Choroid plexus epithelial cell (primary cell): ENCODE data around the gene TAF15.
A peak's percentile ranks its signal among the peaks of the same experiment; 100 is the strongest.

Experiments used
- DNase-seq: peaks from one replicate; pipeline ENCODE4 v3.0.0-alpha.2; 2010; ENCODE audit warnings: low read depth
- H3K4me3 ChIP-seq: 2 replicates; pipeline ENCODE4 v1.5.1; 2011; ENCODE audit warnings: low read depth, mild to moderate bottlenecking, control low read depth, low read length, moderate library complexity
- TF ChIP-seq, protein P1 (sequence below): conservative IDR thresholded peaks from 2 replicates; pipeline ENCODE4 v1.5.1; 2011; ENCODE audit warnings: low read depth, mild to moderate bottlenecking, control low read depth, inconsistent platforms, low read length, moderate library complexity

TAF15 gene

DNA sequence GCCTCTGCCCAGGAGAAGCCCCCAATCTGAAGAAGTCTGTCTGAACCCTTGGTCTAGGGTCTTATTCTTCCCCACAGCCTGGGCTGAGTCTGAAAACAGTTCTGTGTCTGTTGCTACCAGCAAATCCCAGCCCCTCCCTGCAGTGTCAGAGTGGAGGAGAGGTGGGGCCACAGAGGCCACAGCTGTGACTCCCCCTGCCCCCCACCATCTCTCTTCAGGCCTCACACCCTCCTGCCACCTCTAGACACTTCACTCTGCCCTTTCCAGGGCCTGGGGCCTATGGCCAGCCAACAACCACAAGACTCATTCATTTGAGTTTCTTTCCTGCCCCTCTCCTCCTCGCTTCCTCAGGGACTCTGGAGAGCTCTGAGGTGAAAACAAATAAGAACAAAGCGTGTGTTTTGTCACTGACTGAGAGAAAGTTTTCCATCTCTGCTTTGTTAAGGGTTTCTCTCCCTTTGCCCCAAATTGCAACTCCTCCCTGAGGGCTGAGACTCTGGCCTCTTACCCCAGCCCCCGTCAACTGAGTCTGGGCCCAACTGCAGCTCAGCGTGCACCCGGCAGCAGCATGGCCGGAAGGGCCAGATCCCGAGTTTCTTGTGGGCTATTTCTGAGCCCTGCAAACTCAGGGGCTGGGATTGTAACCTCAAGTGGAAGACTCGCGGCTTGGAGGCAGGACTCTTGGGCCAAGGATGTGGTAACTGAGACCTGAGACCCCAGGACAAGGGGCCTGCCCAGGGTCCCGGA is 35.4 kb upstream of the TAF15 start:
- DNase-seq, result no peak
- TF ChIP-seq, protein P1, sequence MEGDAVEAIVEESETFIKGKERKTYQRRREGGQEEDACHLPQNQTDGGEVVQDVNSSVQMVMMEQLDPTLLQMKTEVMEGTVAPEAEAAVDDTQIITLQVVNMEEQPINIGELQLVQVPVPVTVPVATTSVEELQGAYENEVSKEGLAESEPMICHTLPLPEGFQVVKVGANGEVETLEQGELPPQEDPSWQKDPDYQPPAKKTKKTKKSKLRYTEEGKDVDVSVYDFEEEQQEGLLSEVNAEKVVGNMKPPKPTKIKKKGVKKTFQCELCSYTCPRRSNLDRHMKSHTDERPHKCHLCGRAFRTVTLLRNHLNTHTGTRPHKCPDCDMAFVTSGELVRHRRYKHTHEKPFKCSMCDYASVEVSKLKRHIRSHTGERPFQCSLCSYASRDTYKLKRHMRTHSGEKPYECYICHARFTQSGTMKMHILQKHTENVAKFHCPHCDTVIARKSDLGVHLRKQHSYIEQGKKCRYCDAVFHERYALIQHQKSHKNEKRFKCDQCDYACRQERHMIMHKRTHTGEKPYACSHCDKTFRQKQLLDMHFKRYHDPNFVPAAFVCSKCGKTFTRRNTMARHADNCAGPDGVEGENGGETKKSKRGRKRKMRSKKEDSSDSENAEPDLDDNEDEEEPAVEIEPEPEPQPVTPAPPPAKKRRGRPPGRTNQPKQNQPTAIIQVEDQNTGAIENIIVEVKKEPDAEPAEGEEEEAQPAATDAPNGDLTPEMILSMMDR, result no peak
- no peak overlapping the region for H3K4me3 ChIP-seq

DNA sequence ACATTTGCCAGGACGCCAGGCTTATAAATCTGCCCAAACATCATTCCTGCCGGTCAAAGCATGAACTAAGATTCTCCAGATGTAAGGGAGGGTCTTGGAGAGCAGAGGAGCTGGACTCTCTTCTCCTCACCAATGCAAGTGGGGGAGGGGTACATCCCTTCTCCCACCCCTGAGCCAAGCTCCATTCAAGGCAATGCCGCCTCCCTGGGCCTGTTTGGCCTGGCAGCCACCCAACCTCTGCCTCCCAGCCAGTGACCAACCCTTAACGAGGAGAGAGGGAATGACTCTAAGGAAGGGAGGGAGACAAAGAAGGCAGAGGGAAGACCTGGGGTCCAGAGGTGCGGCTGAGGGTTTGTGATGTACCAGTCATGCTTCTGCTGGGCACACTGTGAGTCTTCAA is 34.8 kb upstream of the TAF15 start:
- TF ChIP-seq, protein P1, result no peak
- no peak overlapping the region for H3K4me3 ChIP-seq
- peak; percentile 23 for DNase-seq

DNA sequence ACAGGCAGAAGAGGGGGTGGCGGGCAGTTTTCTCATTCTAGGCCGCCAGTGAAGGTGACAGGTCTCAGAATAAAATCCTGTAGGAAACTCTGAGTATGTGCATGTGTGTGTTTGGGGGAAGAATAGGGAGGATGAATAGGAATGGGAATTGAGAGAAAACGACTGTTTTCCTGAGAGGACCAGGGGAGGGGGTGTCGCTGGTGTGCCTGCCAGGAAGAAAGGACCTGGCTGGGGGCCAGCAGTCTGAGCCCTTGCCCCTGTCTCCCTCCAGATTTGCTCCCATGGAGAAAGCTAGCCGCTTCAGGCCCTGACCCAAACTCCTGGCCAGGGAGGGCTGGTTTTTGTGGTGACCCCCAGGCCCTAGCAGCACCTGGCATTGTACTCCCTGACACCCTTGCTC is 34.2 kb upstream of the TAF15 start:
- no peak for DNase-seq

DNA sequence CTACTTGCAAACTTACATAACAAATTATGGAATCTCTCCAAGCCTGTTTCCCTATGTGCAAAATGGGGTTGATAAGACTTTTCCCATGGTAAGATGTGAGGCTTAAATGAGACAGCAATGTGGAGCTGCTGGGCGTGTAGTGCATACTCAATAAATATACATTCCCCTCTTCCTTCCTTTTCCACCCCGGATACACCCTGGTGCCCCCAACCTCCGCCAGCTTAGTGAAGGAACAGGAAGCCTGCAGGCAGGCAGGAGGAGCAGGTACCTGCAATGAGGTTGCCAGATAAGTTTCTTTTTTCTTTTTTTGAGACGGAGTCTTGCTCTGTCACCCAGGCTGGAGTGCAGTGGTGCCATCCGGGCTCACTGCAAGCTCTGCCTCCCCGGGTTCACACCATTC is 33.7 kb upstream of the TAF15 start:
- no peak for DNase-seq
- no peak overlapping the region for H3K4me3 ChIP-seq

More for the DNA sequence above, 34.2 kb upstream of the TAF15 start:
- TF ChIP-seq, protein P1, result no peak
- no peak overlapping the region for H3K4me3 ChIP-seq

DNA sequence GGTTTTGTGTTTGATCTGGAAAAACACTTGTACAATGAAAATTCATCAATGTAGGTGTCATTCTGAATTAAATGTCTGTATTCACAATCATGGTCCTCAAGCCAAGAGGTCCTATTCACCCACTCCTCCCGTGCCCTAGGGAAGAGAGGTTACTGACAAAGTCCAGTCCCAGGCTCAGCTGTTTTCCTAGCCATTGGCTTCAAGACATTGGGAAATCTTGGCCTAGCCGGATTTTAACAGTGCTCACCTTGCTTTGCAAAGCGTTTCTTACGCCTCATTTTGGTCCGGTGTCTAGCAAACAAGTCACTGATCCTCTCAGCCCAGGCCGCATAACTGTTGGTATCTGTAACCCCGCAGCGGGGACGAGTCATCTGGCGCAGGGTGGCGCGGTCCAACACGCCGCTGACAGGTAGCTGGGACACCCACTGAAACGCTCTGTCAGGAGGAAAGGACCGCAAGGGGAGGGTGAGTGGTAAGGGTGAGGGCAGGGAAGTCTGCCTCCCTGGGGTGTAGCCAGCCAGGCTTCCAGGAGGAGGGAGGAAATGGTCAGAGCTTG is 30.6 kb upstream of the TAF15 start:
- no peak overlapping the region for H3K4me3 ChIP-seq
- TF ChIP-seq, protein P1, result no peak
- no peak for DNase-seq

More for the DNA sequence above, 33.7 kb upstream of the TAF15 start:
- TF ChIP-seq, protein P1, result no peak

DNA sequence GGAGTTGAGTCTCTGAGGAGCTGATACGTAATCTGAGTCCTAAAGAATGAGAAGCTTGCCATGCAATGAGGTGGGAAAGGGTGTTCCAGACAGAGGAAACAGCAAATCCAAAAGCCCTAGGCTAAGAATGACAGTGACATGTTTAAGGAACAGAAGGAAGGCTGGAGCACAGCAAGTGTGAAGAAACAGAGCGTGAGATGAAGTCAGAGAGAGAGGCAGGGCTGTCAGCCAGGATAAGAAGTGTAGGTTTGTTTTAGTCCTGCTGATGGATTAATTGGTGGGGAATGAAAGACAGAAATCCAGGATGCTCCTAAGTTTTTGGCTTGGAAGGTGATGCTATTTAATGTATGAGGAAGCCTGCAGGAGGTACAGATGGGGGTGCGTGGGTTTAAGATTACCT is 28.3 kb upstream of the TAF15 start:
- no peak for DNase-seq
- TF ChIP-seq, protein P1, result no peak
- no peak overlapping the region for H3K4me3 ChIP-seq

DNA sequence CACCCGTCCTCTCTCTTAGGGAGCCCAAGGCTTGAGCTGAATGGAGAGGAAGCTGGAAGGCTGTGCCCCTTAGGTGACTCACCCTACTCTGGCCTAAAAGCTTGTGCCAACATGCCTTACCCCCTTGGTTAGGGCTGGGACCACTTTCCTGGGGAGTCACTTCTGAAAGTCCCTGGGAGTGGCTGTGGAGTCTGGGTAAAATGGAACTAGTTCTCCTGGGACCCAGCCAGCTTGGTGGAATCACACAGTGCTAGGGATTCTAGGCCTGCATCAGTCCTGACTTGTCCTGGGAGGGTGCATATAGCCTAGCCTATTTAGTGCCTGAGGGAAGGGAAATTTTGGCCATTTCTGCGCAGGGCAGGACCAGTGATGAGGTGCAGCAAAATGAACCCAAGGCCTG is 24.4 kb upstream of the TAF15 start:
- TF ChIP-seq, protein P1, result no peak
- DNase-seq, result no peak
- H3K4me3 ChIP-seq, result no peak overlapping the region
